Measurements from ENCODE around the gene RCCD1. TPM values are rescaled to one million over a fixed set of nuclear protein-coding genes. Genes with fewer than 3 reads are reported as not detected.

RCCD1 gene
- total and polyA plus RNA-seq, 9 of the 15 experiments (the other 6 are each of a cell fraction or from before 2014, with no cell fraction given): 11.1 to 51.4 (median 24.7) TPM

- TF ChIP-seq HDGF (IDR thresholded peaks at IDR 0.05) (0 out of 2 replicates have a peak, but pooled peaks have one; percentile 51), HDAC1 (IDR thresholded peaks at IDR 0.05) (peak in 1 of 2 experiments; percentile 33; a peak in 2 of 4 replicates), TARDBP (IDR thresholded peaks at IDR 0.05) (no peak), XRCC4 (IDR thresholded peaks at IDR 0.05; ENCODE audit: extremely low read depth, insufficient read depth, insufficient read length) (no peak), MEIS2 (IDR thresholded peaks at IDR 0.05; ENCODE audit: partially characterized antibody) (no peak), SAP30 (IDR thresholded peaks at IDR 0.05; ENCODE audit: borderline replicate concordance, insufficient read depth, low read depth, low read length, poor library complexity, severe bottlenecking) (no peak), SIN3B (IDR thresholded peaks at IDR 0.05; ENCODE audit: low read depth) (no peak), FOSL1 (tag; conservative IDR thresholded peaks at IDR 0.05) (no peak), MLLT1 (IDR thresholded peaks at IDR 0.05) (peak in 1 of 2 experiments; percentile 59; a peak in 2 of 4 replicates), RBFOX2 (IDR thresholded peaks at IDR 0.05; ENCODE audit: low read depth, low read length) (peak; percentile 37; the same call in 1 of the 2 replicates), ZNF551 (CRISPR knock-in tag; IDR thresholded peaks at IDR 0.05) (no peak), PBX2 (CRISPR knock-in tag; IDR thresholded peaks at IDR 0.05; ENCODE audit: low read depth) (no peak), PBX2 (tag; conservative IDR thresholded peaks at IDR 0.05; ENCODE audit: low read depth) (no peak), MTF1 (CRISPR knock-in tag; IDR thresholded peaks at IDR 0.05; ENCODE audit: borderline replicate concordance) (no peak), MYNN (IDR thresholded peaks at IDR 0.05) (0 out of 2 replicates have a peak, but pooled peaks have one; percentile 29), MYNN (CRISPR knock-in tag; IDR thresholded peaks at IDR 0.05) (no peak), PYGO2 (tag; IDR thresholded peaks at IDR 0.05) (no peak), SIN3A (IDR thresholded peaks at IDR 0.05; ENCODE audit: borderline replicate concordance in 2 of 2, control insufficient read depth in 1 of 2, low read depth in 2 of 2, low read length in 2 of 2) (no peak)
These were observed 37.1 kb downstream of the RCCD1 start (continued) for GRCh38 chr15:90991587-90992285.

All from K562 (cell line).